NT2/D1 (cell line): ENCODE results near the gene CALCB.

Source experiments
- YY1 ChIP-seq: IDR thresholded peaks from 2 replicates; pipeline ENCODE4 v1.6.1; 2011; ENCODE audit not compliant: insufficient read length, insufficient read depth
- ZNF274 ChIP-seq: IDR thresholded peaks from 2 replicates; pipeline ENCODE4 v1.6.1; 2011; ENCODE audit warnings: mild to moderate bottlenecking, low read depth, low read length

GRCh38 chr11:15124528-15124927, 51.1 kb downstream of the CALCB start:
- TF ChIP-seq YY1 (no peak), ZNF274 (no peak)
